Neural progenitor cell (in vitro differentiated cells): Measurements from ENCODE around the gene IL13RA2. TPM values are rescaled to one million over a fixed set of nuclear protein-coding genes. Genes with fewer than 3 reads are reported as not detected.

Source experiments
- DNase-seq: peaks from one replicate; pipeline ENCODE4 v3.0.0-alpha.2; 2016; ENCODE audit warnings: low spot score
- H2AFZ ChIP-seq: fragments of 200-600 bp; sonication (generic); replicated peaks from 2 replicates; pipeline ENCODE4 v1.6.1; 2016; ENCODE audit warnings: antibody characterized with exemption
- H3F3A ChIP-seq: fragments of 200-600 bp; sonication (generic); 2 replicates; pipeline ENCODE4 v1.6.1; 2016; ENCODE audit warnings: antibody characterized with exemption, low read depth
- H3K27ac ChIP-seq: fragments of 200-600 bp; sonication (generic); 2 replicates; pipeline ENCODE4 v1.5.1; 2016; ENCODE audit warnings: mild to moderate bottlenecking
- H3K27me3 ChIP-seq: fragments of 200-600 bp; sonication (generic); 2 replicates; pipeline ENCODE4 v1.6.1; 2016; ENCODE audit warnings: mild to moderate bottlenecking, moderate library complexity
- H3K36me3 ChIP-seq: fragments of 200-600 bp; sonication (generic); 2 replicates; pipeline ENCODE4 v1.5.1; 2016
- H3K4me1 ChIP-seq: fragments of 200-600 bp; sonication (generic); 2 replicates; pipeline ENCODE4 v1.6.1; 2016; ENCODE audit warnings: mixed run types
- H3K4me2 ChIP-seq: fragments of 200-600 bp; sonication (generic); 2 replicates; pipeline ENCODE4 v1.6.1; 2016
- H3K4me3 ChIP-seq: fragments of 200-600 bp; sonication (generic); 2 replicates; pipeline ENCODE4 v1.5.1; 2016
- H3K79me2 ChIP-seq: fragments of 200-600 bp; sonication (generic); 2 replicates; pipeline ENCODE4 v1.6.1; 2016; ENCODE audit warnings: low read depth
- H3K9ac ChIP-seq: fragments of 200-600 bp; sonication (generic); 2 replicates; pipeline ENCODE4 v1.6.1; 2016
- H3K9me3 ChIP-seq: fragments of 200-600 bp; sonication (generic); 2 replicates; pipeline ENCODE4 v1.5.1; 2016; ENCODE audit warnings: low read depth
- H4K20me1 ChIP-seq: fragments of 200-600 bp; sonication (generic); 2 replicates; pipeline ENCODE4 v1.6.1; 2016; ENCODE audit warnings: low read depth
- H3K27ac Mint-ChIP-seq: 3 replicates; pipeline ENCODE4 v1.8.0; 2021; ENCODE audit warnings: mixed read lengths
- H3K27me3 Mint-ChIP-seq: 2 replicates; pipeline ENCODE4 v1.8.0; 2022; ENCODE audit warnings: low read depth, mild to moderate bottlenecking, inconsistent platforms, moderate library complexity, mixed read lengths; ENCODE audit not compliant: insufficient read depth
- H3K36me3 Mint-ChIP-seq: 3 replicates; pipeline ENCODE4 v1.8.0; 2021; ENCODE audit warnings: mixed read lengths
- H3K4me1 Mint-ChIP-seq: 3 replicates; pipeline ENCODE4 v1.8.0; 2021; ENCODE audit warnings: mixed read lengths
- H3K4me3 Mint-ChIP-seq: 3 replicates; pipeline ENCODE4 v1.8.0; 2021; ENCODE audit warnings: mild to moderate bottlenecking, moderate library complexity, mixed read lengths
- H3K9me3 Mint-ChIP-seq: 3 replicates; pipeline ENCODE4 v1.8.0; 2020; ENCODE audit warnings: mixed read lengths
- CTCF ChIP-seq: fragments of 200-600 bp; sonication (generic); IDR thresholded peaks from 2 replicates; pipeline ENCODE4 v1.5.1; 2017; ENCODE audit warnings: antibody characterized with exemption, mild to moderate bottlenecking
- EZH2 ChIP-seq: fragments of 200-600 bp; sonication (generic); IDR thresholded peaks from 2 replicates; pipeline ENCODE4 v1.6.1; 2017; ENCODE audit warnings: antibody characterized with exemption, mild to moderate bottlenecking, moderate library complexity
- EZH2phosphoT487 ChIP-seq: fragments of 200-600 bp; sonication (generic); IDR thresholded peaks from 2 replicates; pipeline ENCODE4 v1.6.1; 2017; ENCODE audit warnings: antibody characterized with exemption
- total RNA-seq: library from RNA; depleted of rRNA; stranded (reverse); fragments of >200 nt; gene quantifications from 2 replicates; pipeline ENCODE4 v1.2.3, GENCODE V29; 2015; ENCODE audit warnings: low replicate concordance

The IL13RA2 gene
- total RNA-seq, 1 donor from 2014 or later: not detected

- H4K20me1 ChIP-seq: no peaks in the 10 kb centered on the region
- no peak for DNase-seq
- H3K36me3 Mint-ChIP-seq: no peaks in the 10 kb centered on the region
- no peaks in the 10 kb centered on the region for H3K4me1 ChIP-seq
- no peaks in the 10 kb centered on the region for H3K9me3 ChIP-seq
- no peak overlapping the region for H3K4me3 Mint-ChIP-seq
- no peaks in the 10 kb centered on the region for H3K36me3 ChIP-seq
- H3F3A ChIP-seq: no peaks in the 10 kb centered on the region
- H3K9me3 Mint-ChIP-seq: no peaks in the 10 kb centered on the region
- H3K27ac Mint-ChIP-seq: no peak overlapping the region
- no peak overlapping the region for H2AFZ ChIP-seq
- no peak overlapping the region for H3K4me2 ChIP-seq
- H3K79me2 ChIP-seq: no peaks in the 10 kb centered on the region
- TF ChIP-seq CTCF (no peak), EZH2 (no peak), EZH2phosphoT487 (no peak)
- no peaks in the 10 kb centered on the region for H3K27me3 ChIP-seq
- H3K27me3 Mint-ChIP-seq: no peaks in the 10 kb centered on the region
- H3K4me3 ChIP-seq: no peak overlapping the region
- H3K27ac ChIP-seq: no peak overlapping the region
- H3K9ac ChIP-seq: no peak overlapping the region
- H3K4me1 Mint-ChIP-seq: no peaks in the 10 kb centered on the region
Observed at GRCh38 chrX:115029869-115030570, 12.6 kb upstream of the IL13RA2 start.

GRCh38 chrX:115029440-115029839 is 12.0 kb upstream of the IL13RA2 start:
- no peaks in the 10 kb centered on the region for H3K36me3 ChIP-seq
- H3K27me3 ChIP-seq: no peaks in the 10 kb centered on the region
- H2AFZ ChIP-seq: no peak overlapping the region
- H3F3A ChIP-seq: no peaks in the 10 kb centered on the region
- H3K27ac ChIP-seq: no peak overlapping the region
- no peaks in the 10 kb centered on the region for H3K4me1 ChIP-seq
- no peaks in the 10 kb centered on the region for H3K9me3 ChIP-seq
- H3K79me2 ChIP-seq: no peaks in the 10 kb centered on the region
- H3K4me2 ChIP-seq: no peak overlapping the region
- no peak overlapping the region for H3K27ac Mint-ChIP-seq
- H3K9me3 Mint-ChIP-seq: no peaks in the 10 kb centered on the region
- no peak for DNase-seq
- no peaks in the 10 kb centered on the region for H3K27me3 Mint-ChIP-seq
- no peak for TF ChIP-seq EZH2
- no peak for TF ChIP-seq CTCF
- TF ChIP-seq EZH2phosphoT487: no peak
- H3K4me3 Mint-ChIP-seq: no peak overlapping the region
- no peaks in the 10 kb centered on the region for H4K20me1 ChIP-seq
- no peaks in the 10 kb centered on the region for H3K36me3 Mint-ChIP-seq
- no peak overlapping the region for H3K4me3 ChIP-seq
- no peaks in the 10 kb centered on the region for H3K4me1 Mint-ChIP-seq
- H3K9ac ChIP-seq: no peak overlapping the region

- DNase-seq: no peak
- Histone ChIP-seq H3K4me2 (no peak overlapping the region), H2AFZ (no peak overlapping the region), H3K36me3 (no peaks in the 10 kb centered on the region), H3K27ac (no peak overlapping the region), H3F3A (no peaks in the 10 kb centered on the region), H3K79me2 (no peaks in the 10 kb centered on the region), H3K9me3 (no peaks in the 10 kb centered on the region), H3K27me3 (no peaks in the 10 kb centered on the region), H3K4me3 (no peak overlapping the region), H3K9ac (no peak overlapping the region), H4K20me1 (no peaks in the 10 kb centered on the region), H3K4me1 (no peaks in the 10 kb centered on the region)
- H3K9me3 Mint-ChIP-seq: no peaks in the 10 kb centered on the region
- H3K27ac Mint-ChIP-seq: no peak overlapping the region
- TF ChIP-seq CTCF: no peak
- TF ChIP-seq EZH2: no peak
- no peak for TF ChIP-seq EZH2phosphoT487
- no peaks in the 10 kb centered on the region for H3K27me3 Mint-ChIP-seq
- H3K4me3 Mint-ChIP-seq: no peak overlapping the region
- no peaks in the 10 kb centered on the region for H3K36me3 Mint-ChIP-seq
- no peaks in the 10 kb centered on the region for H3K4me1 Mint-ChIP-seq
Observed at GRCh38 chrX:115023811-115024210, 6.4 kb upstream of the IL13RA2 start.
